Osteocyte (in vitro differentiated cells): ENCODE data around the gene CCR6. TPM values are rescaled to one million over a fixed set of nuclear protein-coding genes. Genes with fewer than 3 reads are reported as not detected.

Experiments
- DNase-seq: peaks from one replicate; pipeline ENCODE4 v3.0.0; 2021; ENCODE audit warnings: mixed read lengths; ENCODE audit not compliant: unreplicated experiment; ENCODE audit errors: extremely low spot score
- H3K27ac Mint-ChIP-seq: one replicate; pipeline ENCODE4 v1.8.0; 2021; ENCODE audit warnings: mild to moderate bottlenecking, mixed read lengths; ENCODE audit not compliant: unreplicated experiment
- H3K27me3 Mint-ChIP-seq: one replicate; pipeline ENCODE4 v1.8.0; 2021; ENCODE audit warnings: mixed read lengths; ENCODE audit not compliant: unreplicated experiment
- H3K36me3 Mint-ChIP-seq: one replicate; pipeline ENCODE4 v1.8.0; 2021; ENCODE audit warnings: mixed read lengths; ENCODE audit not compliant: unreplicated experiment
- H3K4me1 Mint-ChIP-seq: one replicate; pipeline ENCODE4 v1.8.0; 2021; ENCODE audit warnings: mixed read lengths; ENCODE audit not compliant: unreplicated experiment
- H3K4me3 Mint-ChIP-seq: one replicate; pipeline ENCODE4 v1.8.0; 2021; ENCODE audit warnings: mild to moderate bottlenecking, moderate library complexity, mixed read lengths; ENCODE audit not compliant: unreplicated experiment
- H3K9me3 Mint-ChIP-seq: one replicate; pipeline ENCODE4 v1.8.0; 2021; ENCODE audit warnings: mixed read lengths; ENCODE audit not compliant: unreplicated experiment
- CTCF ChIP-seq: fragments of 200-600 bp; sonication (generic); IDR thresholded peaks from 2 replicates; pipeline ENCODE4 v1.5.0; 2021; ENCODE audit warnings: antibody characterized with exemption, mild to moderate bottlenecking, moderate library complexity
- total RNA-seq: library from RNA; stranded (reverse); gene quantifications from 2 replicates; pipeline ENCODE4 v1.2.1, GENCODE V29; 2021

The CCR6 gene
- total RNA-seq, 1 donor from 2014 or later, result not detected

- H3K36me3 Mint-ChIP-seq, result no peaks in the 10 kb centered on the region
- H3K4me1 Mint-ChIP-seq, result no peaks in the 10 kb centered on the region
- TF ChIP-seq CTCF, result no peak
- H3K27me3 Mint-ChIP-seq, result peaks cover 7% of the 10 kb centered on the region
- no peak for DNase-seq
- H3K27ac Mint-ChIP-seq, result no peak overlapping the region
- peaks cover 7% of the 10 kb centered on the region for H3K9me3 Mint-ChIP-seq
- H3K4me3 Mint-ChIP-seq, result no peak overlapping the region
Observed at GRCh38 chr6:167119670-167120582, 3.0 kb upstream of the CCR6 start.

GRCh38 chr6:167120583-167120903, 2.4 kb upstream of the CCR6 start:
- Mint-ChIP-seq H3K27ac (no peak overlapping the region), H3K9me3 (peaks cover 7% of the 10 kb centered on the region), H3K27me3 (peaks cover 7% of the 10 kb centered on the region), H3K36me3 (no peaks in the 10 kb centered on the region), H3K4me3 (no peak overlapping the region), H3K4me1 (no peaks in the 10 kb centered on the region)
- no peak for TF ChIP-seq CTCF
- DNase-seq, result no peak

GRCh38 chr6:167121335-167121841, 1.5 kb upstream of the CCR6 start:
- Mint-ChIP-seq H3K36me3 (no peaks in the 10 kb centered on the region), H3K4me3 (no peak overlapping the region), H3K27me3 (no peaks in the 10 kb centered on the region), H3K27ac (no peak overlapping the region), H3K4me1 (no peaks in the 10 kb centered on the region), H3K9me3 (peaks cover 7% of the 10 kb centered on the region)
- DNase-seq, result no peak
- TF ChIP-seq CTCF, result no peak

GRCh38 chr6:167122041-167122826, 662 bp upstream of the CCR6 start:
- DNase-seq, result no peak
- Mint-ChIP-seq H3K4me1 (no peaks in the 10 kb centered on the region), H3K27me3 (no peaks in the 10 kb centered on the region), H3K36me3 (no peaks in the 10 kb centered on the region), H3K27ac (no peak overlapping the region), H3K4me3 (no peak overlapping the region), H3K9me3 (peaks cover 7% of the 10 kb centered on the region)
- TF ChIP-seq CTCF, result no peak

- Mint-ChIP-seq H3K27ac (no peak overlapping the region), H3K36me3 (no peaks in the 10 kb centered on the region), H3K9me3 (no peaks in the 10 kb centered on the region), H3K4me1 (no peaks in the 10 kb centered on the region), H3K27me3 (no peaks in the 10 kb centered on the region), H3K4me3 (no peak overlapping the region)
- TF ChIP-seq CTCF, result no peak
- no peak for DNase-seq
Observed at GRCh38 chr6:167124753-167125152, 1.9 kb downstream of the CCR6 start.
